HG03520 (cell line): ENCODE measurements around the gene IGFBP3.
A peak's percentile ranks its signal among the peaks of the same experiment; 100 is the strongest.

Experiments used
- ATAC-seq: cut with Tn5 transposase; IDR thresholded peaks from one replicate; pipeline ENCODE4 v1.9.1; 2021; ENCODE audit warnings: mild to moderate bottlenecking, moderate library complexity; ENCODE audit not compliant: unreplicated experiment

Gene IGFBP3

DNA sequence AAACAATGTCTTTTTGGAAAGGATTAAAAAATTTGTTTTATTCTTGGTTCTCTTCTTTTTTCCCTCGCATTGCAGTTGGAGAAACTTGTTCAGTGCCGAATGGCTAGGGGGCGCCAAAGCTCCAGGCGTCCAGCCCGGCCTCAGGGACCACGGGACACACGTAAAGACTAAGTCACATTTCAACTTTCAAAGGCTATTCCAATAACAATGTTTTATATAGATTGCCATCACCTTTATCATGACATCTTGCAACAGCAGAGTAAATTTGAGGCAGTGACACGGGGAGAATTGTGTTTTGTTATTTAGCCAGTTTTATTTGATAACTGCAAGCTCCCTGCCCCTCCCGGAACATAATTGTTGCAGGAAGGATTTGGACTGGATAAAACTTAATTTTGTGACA, 2.2 kb upstream of the IGFBP3 start:
- ATAC-seq, result no peak

GRCh38 chr7:45922810-45923209, 1.7 kb upstream of the IGFBP3 start:
- ATAC-seq, result no peak

DNA sequence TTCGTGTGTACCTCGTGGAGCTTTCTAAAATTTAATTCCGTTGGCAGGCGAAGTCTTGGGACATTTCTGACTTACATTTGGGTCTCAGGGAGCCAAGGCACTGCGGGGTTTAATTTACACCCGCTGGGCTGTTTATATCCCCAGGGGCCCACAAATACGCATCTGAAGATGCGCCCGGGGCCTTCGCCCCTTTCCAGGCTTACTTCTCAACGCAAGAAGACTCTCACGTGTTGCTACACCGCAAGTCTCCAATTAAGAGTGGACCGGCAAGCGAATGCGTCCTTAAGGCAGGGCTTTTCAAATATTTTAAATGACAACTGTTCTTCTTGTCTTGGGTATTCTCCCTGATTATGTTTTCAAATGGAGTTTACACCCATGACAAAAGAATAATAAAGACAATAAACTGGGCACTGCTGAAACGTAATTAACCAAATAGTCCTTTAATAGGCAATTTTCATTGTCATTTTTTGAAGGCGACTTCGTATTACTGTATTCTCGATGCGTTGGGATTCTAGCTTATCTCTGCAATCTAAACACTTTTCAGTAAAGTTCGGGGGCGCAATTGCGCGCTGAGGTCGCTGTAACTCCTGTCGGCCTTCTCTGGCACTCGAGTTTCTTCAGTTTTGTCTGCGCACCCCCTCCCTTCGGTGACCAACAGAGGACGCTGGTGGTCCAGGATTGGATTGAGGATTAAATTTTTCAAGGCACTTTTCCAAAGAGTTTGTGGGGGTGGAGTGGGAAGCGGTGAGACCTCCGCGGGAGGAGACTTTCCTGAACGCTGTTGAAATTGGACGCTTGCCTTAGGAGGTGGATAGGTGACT, 837 bp upstream of the IGFBP3 start:
- no peak for ATAC-seq

DNA sequence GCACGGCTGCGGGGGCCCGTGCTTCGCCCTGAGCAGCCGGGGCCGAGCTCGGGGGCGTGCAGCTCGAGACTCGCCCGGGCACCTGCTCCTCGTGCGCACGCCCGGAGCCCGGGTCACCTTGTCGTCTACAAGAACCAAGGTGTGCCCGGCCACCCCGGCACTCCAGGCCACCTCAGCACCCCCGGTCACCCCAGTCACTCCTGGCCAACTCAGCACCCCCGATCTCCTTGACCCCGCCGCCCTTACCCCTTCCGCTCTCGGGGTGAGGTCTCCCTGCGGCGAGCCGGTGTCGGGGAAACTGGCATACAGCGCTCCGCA, 268 bp upstream of the IGFBP3 start:
- ATAC-seq, result no peak

DNA sequence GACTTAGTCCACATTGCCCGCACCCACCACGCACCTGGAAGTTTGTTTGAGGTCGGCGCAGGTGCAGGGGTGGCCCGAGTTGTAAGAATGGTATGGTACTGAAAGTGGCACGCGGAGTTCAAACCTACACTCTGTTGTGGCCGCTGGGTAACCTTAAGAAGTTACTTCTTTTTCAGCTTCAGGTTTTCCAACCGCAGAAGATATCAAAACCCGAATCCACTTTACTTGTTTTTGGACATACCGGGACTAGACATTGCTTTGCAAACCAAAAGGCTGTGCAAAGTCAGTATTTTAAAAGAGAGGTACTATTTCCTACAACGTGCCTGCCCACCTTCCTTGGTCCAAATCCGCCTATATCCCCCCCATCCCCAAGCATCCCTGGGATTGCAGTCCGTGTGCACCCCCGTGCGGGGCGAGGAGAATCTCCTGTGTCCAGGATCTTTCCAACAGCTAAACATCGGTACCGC, 1.0 kb downstream of the IGFBP3 start:
- no peak for ATAC-seq

DNA sequence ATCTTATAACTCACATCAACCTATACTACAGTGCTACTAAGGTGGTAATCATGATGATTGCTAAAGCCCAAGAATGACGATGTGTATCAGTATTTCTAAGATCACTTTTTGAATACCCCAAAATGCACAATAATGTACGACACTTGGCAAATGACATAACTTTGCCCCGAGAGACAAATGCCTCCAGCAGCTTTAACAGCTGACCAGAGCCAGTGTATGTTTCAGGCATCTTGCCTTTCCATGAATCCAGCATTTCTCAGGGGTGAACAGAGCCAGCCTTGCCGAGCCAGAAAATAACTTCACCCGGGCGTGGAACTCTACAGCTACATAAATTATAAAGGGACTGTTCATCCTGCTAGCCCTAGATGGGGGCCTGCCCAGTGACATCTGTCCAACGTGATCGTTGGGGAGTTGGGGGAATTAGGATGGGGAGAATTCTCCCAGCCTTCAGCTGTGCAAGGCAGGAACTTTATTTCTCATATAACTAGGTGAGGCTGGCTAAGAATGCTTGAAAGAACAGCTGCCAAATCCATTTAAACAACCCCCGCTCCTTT, 1.8 kb downstream of the IGFBP3 start:
- no peak for ATAC-seq

DNA sequence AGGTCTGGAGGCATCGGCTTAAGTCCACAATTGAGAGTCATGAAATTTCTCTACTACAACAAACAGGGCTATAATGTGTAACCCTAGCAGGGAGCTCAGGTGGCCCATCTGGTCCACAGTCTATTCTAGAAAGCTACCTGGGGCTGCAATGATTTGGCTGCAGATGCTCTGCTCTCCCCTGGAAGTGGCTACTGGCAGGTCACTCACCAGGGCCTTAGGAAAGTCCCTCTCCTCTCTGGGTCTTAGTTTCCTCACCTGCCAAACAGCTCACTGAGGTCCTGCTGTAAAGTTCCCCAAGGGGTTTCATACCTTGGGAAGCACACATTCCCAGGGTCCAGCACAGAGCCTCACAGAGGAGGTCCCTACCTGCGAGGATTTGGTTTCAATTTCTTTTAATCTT, 2.5 kb downstream of the IGFBP3 start:
- no peak for ATAC-seq

- ATAC-seq, result peak; percentile 72
These were observed 3.4 kb downstream of the IGFBP3 start for GRCh38 chr7:45917658-45918057.

DNA sequence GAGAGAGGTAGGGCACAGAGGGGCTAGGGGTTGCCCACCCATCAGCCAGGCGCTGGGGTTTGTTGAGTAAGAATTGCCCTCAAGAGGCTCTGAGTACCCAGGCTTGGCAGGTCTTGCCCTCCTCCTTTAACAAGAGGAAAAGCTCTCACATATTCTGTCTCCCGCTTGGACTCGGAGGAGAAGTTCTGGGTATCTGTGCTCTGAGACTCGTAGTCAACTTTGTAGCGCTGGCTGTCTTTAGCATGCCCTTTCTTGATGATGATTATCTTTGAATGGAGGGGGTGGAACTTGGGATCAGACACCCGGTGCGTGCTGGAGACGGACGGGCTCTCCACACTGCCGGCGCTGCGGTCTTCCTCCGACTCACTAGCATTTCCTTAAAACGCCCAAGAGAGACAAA, 4.0 kb downstream of the IGFBP3 start:
- ATAC-seq, result no peak

GRCh38 chr7:45915606-45916005, 5.5 kb downstream of the IGFBP3 start:
- no peak for ATAC-seq

GRCh38 chr7:45914911-45915310, 6.2 kb downstream of the IGFBP3 start:
- ATAC-seq, result no peak

DNA sequence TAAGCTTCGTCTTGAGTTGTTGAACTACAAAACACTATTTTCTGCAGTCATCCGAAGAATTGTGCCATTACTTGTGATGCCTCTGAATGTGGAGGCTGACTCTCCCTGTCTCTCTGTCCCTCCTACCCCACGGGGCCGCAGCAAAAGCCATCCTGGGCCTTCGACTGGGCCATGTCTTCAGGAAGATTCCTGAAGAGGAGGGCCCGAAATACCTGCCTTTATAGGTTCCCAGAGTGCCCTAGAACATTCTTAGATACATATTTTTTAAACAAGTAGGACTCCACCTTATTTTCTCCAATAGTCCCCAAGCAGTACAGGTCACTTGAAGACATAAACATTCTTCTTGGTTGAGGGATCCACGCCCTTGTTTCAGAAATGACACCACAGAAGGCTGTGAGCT, 8.1 kb downstream of the IGFBP3 start:
- no peak for ATAC-seq

- ATAC-seq, result no peak
These were observed 9.8 kb downstream of the IGFBP3 start for GRCh38 chr7:45911311-45911710.

DNA sequence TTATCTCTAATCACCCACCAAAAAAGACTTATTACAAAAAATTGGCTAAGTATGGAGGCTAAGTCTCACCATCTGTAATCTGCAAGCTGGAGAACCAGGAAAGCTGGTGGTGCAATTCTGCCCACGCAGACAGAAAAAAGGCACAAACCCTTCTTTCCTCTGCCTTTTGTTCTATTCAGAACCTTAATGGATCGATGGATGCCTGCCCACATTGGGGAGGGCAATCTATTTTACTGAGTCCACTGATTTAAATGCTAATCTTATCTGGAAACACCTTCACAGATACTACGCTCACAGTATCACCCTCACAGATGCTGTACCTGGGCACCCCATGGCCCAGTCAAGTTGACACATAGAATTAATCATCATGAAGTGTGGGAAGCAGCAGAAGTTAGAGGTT, 10.2 kb downstream of the IGFBP3 start:
- ATAC-seq, result no peak

DNA sequence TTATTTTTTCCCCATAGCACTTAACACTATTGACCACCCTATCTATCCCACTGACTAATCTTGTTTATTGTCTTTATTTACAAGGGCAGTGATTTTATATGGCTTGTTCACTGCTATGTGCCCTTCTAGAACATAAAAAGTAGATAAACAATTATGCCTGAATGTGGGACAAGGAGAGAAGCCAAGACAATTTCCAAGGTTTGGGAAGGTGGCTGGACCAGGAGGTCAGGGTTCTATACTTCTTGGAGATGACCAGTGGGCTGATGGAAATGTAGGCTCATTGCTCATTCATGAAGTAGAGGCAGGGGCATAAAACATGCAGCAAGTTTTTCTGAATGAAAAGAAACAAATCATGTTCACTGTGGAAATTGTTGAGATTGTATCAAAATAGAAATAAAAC, 11.5 kb downstream of the IGFBP3 start:
- ATAC-seq, result no peak

DNA sequence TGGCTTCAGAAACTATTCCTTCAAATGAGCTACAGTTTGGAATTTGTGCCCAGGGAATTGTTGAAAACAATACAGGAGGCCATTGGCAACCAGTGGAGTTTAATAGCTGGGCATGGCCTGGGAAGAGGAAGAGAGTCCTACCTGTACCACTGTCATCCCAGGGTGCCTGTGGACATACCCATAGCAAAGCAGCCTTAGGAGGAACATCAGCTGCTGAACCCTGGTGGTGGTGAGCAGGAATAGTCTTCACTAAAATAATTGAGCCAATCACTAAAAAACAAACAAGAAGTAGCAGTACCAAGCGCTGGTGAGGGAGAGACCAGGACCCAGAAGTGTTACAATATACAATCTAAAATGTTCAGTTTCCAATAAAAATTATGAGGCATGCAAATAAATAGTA, 18.3 kb downstream of the IGFBP3 start:
- no peak for ATAC-seq

DNA sequence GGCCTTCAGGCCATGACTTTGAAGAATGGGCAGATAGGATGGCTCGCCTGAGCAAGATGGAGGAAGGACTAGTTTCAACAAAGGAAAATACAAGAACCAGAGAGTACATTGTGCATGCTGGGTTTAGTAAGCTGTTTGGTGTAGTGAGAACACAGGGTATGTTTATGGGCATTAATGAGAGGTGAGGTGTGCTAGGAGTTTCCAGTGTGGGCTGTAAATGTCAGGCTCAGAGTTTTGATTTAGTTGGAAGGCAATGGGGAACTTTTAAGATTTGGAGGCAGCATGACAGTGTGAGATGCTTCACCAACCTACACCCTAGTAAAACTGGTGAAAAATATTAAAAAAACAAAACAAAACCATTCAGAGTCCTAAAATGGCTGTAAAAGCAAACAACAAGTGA, 19.5 kb downstream of the IGFBP3 start:
- no peak for ATAC-seq

DNA sequence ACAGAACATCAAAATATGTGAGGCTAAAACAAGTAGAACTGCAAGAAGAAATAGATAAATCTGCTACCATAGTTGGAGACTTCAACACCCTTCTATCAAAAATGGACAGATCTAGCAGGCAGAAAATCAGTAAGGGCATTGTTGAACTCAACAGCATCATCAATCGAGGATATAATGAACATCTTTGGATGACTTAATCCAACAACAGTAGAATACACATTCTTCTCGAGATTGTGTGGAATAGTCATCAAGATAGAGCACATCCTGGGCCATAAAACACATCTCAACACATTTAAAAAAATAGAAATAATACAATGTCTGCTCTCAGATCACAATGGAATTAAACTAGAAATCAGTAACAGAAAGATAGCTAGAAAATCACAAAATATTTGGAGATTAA, 22.9 kb downstream of the IGFBP3 start:
- ATAC-seq, result no peak

DNA sequence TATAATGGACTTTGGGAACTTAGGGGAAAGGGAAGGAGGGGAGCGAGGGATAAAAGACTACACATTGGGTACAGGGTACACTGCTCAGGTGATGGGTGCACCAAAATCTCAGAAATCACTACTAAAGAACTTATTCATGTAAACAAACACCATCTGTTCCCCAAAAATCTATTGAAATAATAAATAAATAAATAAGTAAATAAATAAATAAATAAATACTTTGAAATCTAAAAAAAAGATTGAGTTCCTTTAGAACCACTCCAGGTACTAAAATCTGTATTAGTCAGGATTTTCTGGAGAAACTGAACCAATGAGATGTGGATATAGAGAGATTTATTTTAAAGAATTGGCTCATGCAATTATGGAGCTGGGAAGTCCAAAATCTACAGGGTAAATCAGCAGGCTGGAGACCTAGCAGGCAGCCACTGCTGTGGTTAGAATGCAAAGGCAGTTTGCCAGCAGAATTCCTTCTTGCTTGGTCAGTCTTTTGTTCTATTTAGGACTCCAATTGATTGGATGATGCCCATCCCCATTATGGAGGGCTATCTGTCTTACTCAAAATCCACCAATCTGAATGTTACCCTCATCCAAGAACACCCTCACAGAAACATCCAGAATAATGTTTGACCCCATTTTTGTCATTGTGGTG, 23.9 kb downstream of the IGFBP3 start:
- no peak for ATAC-seq

DNA sequence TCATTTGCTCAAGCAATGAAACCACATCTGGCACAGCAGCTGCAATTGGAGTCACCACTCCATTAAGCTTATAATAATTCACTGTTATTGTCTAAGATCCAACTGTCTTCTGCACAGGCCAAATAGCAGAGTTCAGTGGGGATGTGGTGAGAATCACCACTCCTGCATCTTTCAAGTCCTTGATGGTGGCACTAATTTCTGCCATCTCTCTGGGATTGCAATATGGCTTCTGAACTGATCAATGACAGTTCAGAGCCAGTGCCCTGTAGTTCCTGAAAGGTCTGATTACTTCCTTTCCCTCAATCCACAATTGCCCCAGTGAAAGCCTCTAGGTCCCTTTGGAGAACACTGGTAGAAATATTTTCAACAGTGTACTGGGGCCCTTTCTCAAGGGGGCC, 26.4 kb downstream of the IGFBP3 start:
- ATAC-seq, result no peak

- no peak for ATAC-seq
These were observed 26.9 kb downstream of the IGFBP3 start for GRCh38 chr7:45893996-45894664.
